ENCODE data around the gene TRPM3. TPM values are rescaled to one million over a fixed set of nuclear protein-coding genes. Genes with fewer than 3 reads are reported as not detected.

The TRPM3 gene
- total RNA-seq, 1 experiment from 2014 or later = 5.4 TPM

DNA sequence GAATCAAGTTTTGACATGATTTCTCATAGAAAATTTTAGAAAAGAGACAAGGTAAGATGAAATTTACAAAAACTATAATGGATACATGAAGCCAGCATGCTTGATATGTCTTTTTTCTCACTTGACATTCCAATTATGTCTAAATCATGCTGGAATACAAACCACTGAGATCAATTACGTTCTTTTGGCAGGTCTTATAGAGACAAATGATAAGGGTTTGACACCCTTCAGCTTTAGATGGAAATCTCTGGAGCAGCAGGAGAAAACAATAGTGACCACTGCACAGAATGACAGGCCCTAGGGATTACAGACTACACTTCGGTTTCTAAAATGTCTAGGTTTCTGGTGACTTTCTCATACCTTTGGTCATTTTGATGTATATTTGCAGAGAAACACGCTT lies 342.9 kb downstream of the TRPM3 start (continued):
- TF ChIP-seq, protein P1, sequence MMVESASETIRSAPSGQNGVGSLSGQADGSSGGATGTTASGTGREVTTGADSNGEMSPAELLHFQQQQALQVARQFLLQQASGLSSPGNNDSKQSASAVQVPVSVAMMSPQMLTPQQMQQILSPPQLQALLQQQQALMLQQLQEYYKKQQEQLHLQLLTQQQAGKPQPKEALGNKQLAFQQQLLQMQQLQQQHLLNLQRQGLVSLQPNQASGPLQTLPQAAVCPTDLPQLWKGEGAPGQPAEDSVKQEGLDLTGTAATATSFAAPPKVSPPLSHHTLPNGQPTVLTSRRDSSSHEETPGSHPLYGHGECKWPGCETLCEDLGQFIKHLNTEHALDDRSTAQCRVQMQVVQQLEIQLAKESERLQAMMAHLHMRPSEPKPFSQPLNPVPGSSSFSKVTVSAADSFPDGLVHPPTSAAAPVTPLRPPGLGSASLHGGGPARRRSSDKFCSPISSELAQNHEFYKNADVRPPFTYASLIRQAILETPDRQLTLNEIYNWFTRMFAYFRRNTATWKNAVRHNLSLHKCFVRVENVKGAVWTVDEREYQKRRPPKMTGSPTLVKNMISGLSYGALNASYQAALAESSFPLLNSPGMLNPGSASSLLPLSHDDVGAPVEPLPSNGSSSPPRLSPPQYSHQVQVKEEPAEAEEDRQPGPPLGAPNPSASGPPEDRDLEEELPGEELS (CRISPR knock-in tag; IDR thresholded peaks at IDR 0.05) = no peak
- TF ChIP-seq ZNF121 (CRISPR knock-in tag; IDR thresholded peaks at IDR 0.05) = no peak
- no peak for TF ChIP-seq ZBTB21 (CRISPR knock-in tag; IDR thresholded peaks at IDR 0.05; ENCODE audit: borderline replicate concordance)
- no peak for TF ChIP-seq ARID4B (CRISPR knock-in tag; IDR thresholded peaks at IDR 0.05; ENCODE audit: borderline replicate concordance)
- TF ChIP-seq ZNF671 (CRISPR knock-in tag; IDR thresholded peaks at IDR 0.05) = no peak

DNA sequence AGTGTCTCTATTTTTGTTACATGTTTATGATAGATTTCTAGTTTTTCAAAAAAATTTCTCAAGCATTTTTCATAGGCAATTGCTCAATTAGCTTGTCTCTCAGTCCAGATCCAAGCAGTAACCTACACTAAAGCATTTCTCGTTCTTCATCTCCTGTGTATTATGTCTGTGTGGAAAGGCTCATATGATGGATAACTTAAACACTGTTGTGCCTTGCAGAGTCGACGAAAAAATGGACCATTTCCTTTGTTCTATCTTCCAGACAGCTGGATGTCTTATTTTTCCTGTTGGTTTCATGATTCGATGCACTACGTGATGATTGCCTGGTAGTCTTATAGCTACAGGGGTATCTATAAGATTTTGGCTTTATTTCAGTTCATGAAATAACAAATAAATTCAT lies 347.8 kb downstream of the TRPM3 start:
- CTCF ChIA-PET = no interaction called here
- no peaks in the 10 kb centered on the region; the same call in 1 of the 2 replicates for H3K27me3 Mint-ChIP-seq (ENCODE audit: low read depth)

GRCh38 chr9:70772601-70773000 lies 348.8 kb downstream of the TRPM3 start:
- H3K27ac Mint-ChIP-seq = no peak overlapping the region
- DNase-seq (ENCODE audit: low spot score) (no peak), ATAC-seq (no peak)
- ChIA-PET POLR2A (no interaction called here), CTCF (no interaction called here)
- peaks cover 7% of the 10 kb centered on the region; the same call in 1 of the 2 replicates for H3K4me1 Mint-ChIP-seq
- H3K27me3 Mint-ChIP-seq (ENCODE audit: low read depth) = no peaks in the 10 kb centered on the region; the same call in 1 of the 2 replicates
- no peaks in the 10 kb centered on the region for H3K36me3 Mint-ChIP-seq
- H3K9me3 Mint-ChIP-seq = no peaks in the 10 kb centered on the region
- no peak overlapping the region for H3K4me3 Mint-ChIP-seq
- TF ChIP-seq, protein P2, sequence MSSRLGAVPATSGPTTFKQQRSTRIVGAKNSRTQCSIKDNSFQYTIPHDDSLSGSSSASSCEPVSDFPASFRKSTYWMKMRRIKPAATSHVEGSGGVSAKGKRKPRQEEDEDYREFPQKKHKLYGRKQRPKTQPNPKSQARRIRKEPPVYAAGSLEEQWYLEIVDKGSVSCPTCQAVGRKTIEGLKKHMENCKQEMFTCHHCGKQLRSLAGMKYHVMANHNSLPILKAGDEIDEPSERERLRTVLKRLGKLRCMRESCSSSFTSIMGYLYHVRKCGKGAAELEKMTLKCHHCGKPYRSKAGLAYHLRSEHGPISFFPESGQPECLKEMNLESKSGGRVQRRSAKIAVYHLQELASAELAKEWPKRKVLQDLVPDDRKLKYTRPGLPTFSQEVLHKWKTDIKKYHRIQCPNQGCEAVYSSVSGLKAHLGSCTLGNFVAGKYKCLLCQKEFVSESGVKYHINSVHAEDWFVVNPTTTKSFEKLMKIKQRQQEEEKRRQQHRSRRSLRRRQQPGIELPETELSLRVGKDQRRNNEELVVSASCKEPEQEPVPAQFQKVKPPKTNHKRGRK (CRISPR knock-in tag; IDR thresholded peaks at IDR 0.05; ENCODE audit: borderline replicate concordance) = no peak
- no peak for TF ChIP-seq PRRX2 (CRISPR knock-in tag; IDR thresholded peaks at IDR 0.05)
- TF ChIP-seq USF1 (CRISPR knock-in tag; IDR thresholded peaks at IDR 0.05) = no peak
- TF ChIP-seq, protein P3, sequence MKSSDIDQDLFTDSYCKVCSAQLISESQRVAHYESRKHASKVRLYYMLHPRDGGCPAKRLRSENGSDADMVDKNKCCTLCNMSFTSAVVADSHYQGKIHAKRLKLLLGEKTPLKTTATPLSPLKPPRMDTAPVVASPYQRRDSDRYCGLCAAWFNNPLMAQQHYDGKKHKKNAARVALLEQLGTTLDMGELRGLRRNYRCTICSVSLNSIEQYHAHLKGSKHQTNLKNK (CRISPR knock-in tag; IDR thresholded peaks at IDR 0.05) = no peak
- TF ChIP-seq SOX15 (CRISPR knock-in tag; IDR thresholded peaks at IDR 0.05) = no peak
- no peak for TF ChIP-seq ZNF423 (CRISPR knock-in tag; IDR thresholded peaks at IDR 0.05)
- no peak for TF ChIP-seq ATF1 (CRISPR knock-in tag; IDR thresholded peaks at IDR 0.05)
- no peak for TF ChIP-seq HMGA2 (CRISPR knock-in tag; IDR thresholded peaks at IDR 0.05)
- no peak for TF ChIP-seq ERG (CRISPR knock-in tag; IDR thresholded peaks at IDR 0.05)
- no peak for TF ChIP-seq STAT6 (CRISPR knock-in tag; conservative IDR thresholded peaks at IDR 0.05; ENCODE audit: low read depth)
- no peak for TF ChIP-seq NFATC4 (CRISPR knock-in tag; IDR thresholded peaks at IDR 0.05)
- no peak for TF ChIP-seq ZSCAN18 (CRISPR knock-in tag; IDR thresholded peaks at IDR 0.05)
- no peak for TF ChIP-seq ZNF671 (CRISPR knock-in tag; IDR thresholded peaks at IDR 0.05)
- TF ChIP-seq ZNF219 (CRISPR knock-in tag; IDR thresholded peaks at IDR 0.05; ENCODE audit: borderline replicate concordance) = no peak
- TF ChIP-seq KAT7 (CRISPR knock-in tag; IDR thresholded peaks at IDR 0.05; ENCODE audit: borderline replicate concordance) = no peak

More for the DNA sequence above, 347.8 kb downstream of the TRPM3 start:
- H3K9me3 Mint-ChIP-seq = no peaks in the 10 kb centered on the region
- no peak for ATAC-seq
- H3K27ac Mint-ChIP-seq = no peak overlapping the region
- no peaks in the 10 kb centered on the region for H3K36me3 Mint-ChIP-seq
- POLR2A ChIA-PET = no interaction called here
- DNase-seq (ENCODE audit: low spot score) = no peak
- peaks cover 7% of the 10 kb centered on the region; the same call in 1 of the 2 replicates for H3K4me1 Mint-ChIP-seq
- no peak for TF ChIP-seq CBFB (CRISPR knock-in tag; IDR thresholded peaks at IDR 0.05; ENCODE audit: low read depth)
- H3K4me3 Mint-ChIP-seq = no peak overlapping the region

Data from WTC11 (cell line).